Measurements from ENCODE around the gene SMG6. TPM values are rescaled to one million over a fixed set of nuclear protein-coding genes. Genes with fewer than 3 reads are reported as not detected.

SMG6 gene
- total RNA-seq, 1 experiment from 2014 or later: 28.6 TPM

- Histone ChIP-seq H2BK12ac (ENCODE audit: insufficient read length, low read depth, low read length) (peak overlapping the region; percentile 83), H3K9ac (ENCODE audit: extremely low read depth, insufficient read length, low read length) (no peak overlapping the region), H2AFZ (ENCODE audit: low read length) (no peak overlapping the region), H2BK5ac (ENCODE audit: insufficient read length, low read length) (no peak overlapping the region), H3K23me2 (ENCODE audit: insufficient read length, low read depth, low read length, poor library complexity, severe bottlenecking) (peaks cover 5% of the 10 kb centered on the region), H2BK120ac (ENCODE audit: low read depth, low read length, poor library complexity, severe bottlenecking) (no peak overlapping the region), H4K20me1 (ENCODE audit: control insufficient read depth, insufficient read depth, insufficient read length) (no peaks in the 10 kb centered on the region), H4K8ac (replicated peaks; ENCODE audit: insufficient read length, low read depth, low read length) (no peak overlapping the region), H3K79me2 (ENCODE audit: insufficient read depth, low read length) (no peaks in the 10 kb centered on the region; the same call in 1 of the 2 replicates), H3K56ac (ENCODE audit: insufficient read length, low read depth, low read length) (no peak overlapping the region), H3K4me2 (ENCODE audit: insufficient read depth, insufficient read length, low read length) (no peak overlapping the region), H3K27ac (ENCODE audit: insufficient read length, low read depth, low read length) (no peak overlapping the region), H3T11ph (ENCODE audit: low read length) (no peak overlapping the region), H2BK15ac (ENCODE audit: low read depth, low read length) (no peak overlapping the region), H3K79me1 (ENCODE audit: insufficient read depth, low read depth, low read length, poor library complexity, severe bottlenecking) (no peaks in the 10 kb centered on the region), H3K4me1 (ENCODE audit: insufficient read depth, low read length) (peaks cover 4% of the 10 kb centered on the region), H3K27me3 (ENCODE audit: insufficient read depth, low read length) (no peaks in the 10 kb centered on the region), H3K4ac (ENCODE audit: low read depth, low read length) (no peak overlapping the region; the same call in 1 of the 2 replicates), H3K23ac (ENCODE audit: insufficient read length, low read depth, low read length) (no peak overlapping the region), H2AK5ac (ENCODE audit: insufficient read length, low read length) (no peak overlapping the region), H4K91ac (ENCODE audit: insufficient read length, low read depth, low read length) (peak overlapping the region; percentile 76), H3K18ac (ENCODE audit: insufficient read length, low read depth, low read length) (no peak overlapping the region), H3K14ac (ENCODE audit: insufficient read depth, low read length) (no peak overlapping the region), H2BK20ac (ENCODE audit: low read depth, low read length, poor library complexity, severe bottlenecking) (no peak overlapping the region), H3K9me3 (ENCODE audit: control insufficient read depth, low read depth, low read length) (no peaks in the 10 kb centered on the region), H4K5ac (ENCODE audit: insufficient read length, low read depth, low read length) (no peak overlapping the region)
- Mint-ChIP-seq H3K4me1 (peaks cover 19 to 24% of the 10 kb centered on the region in 2 experiments), H3K4me3 (no peak overlapping the region), H3K27me3 (ENCODE audit: low read depth) (no peaks in the 10 kb centered on the region), H3K9me3 (no peaks in the 10 kb centered on the region), H3K27ac (peak overlapping the region in 1 of 3 experiments; percentile 44; a peak in 1 of 7 replicates), H3K36me3 (ENCODE audit: insufficient read depth in 1 of 3, low read depth in 3 of 3) (peaks cover 5 to 24% (median 16%) of the 10 kb centered on the region in 3 experiments; a peak in 6 of 7 replicates)
- WGBS (ENCODE audit: extremely low coverage, insufficient read length, low lambda C conversion rate): no CpG with 5 or more reads among the region's 8 CpGs
- no peak for DNase-seq
- no peak for TF ChIP-seq CTCF (conservative IDR thresholded peaks at IDR 0.05)
These were observed 42.9 kb upstream of the SMG6 start for GRCh38 chr17:2346475-2346874.
